Gastroesophageal sphincter (tissue), 3 donors: Measurements from ENCODE around the gene PALMD.

ENCODE experiments used
- CTCF ChIP-seq, 4 experiments: fragments of 200-600 bp in 2 of 4; fragments of 450-650 bp in 2 of 4; sonication (generic) in 1 of 4; IDR thresholded peaks; one replicate each; pipeline ENCODE4 v1.5.1; 2017 to 2019; ENCODE audit warnings: antibody characterized with exemption in 4 of 4, mild to moderate bottlenecking in 2 of 4, moderate library complexity in 2 of 4
- EP300 ChIP-seq: sonication (generic); formaldehyde crosslinking; IDR thresholded peaks from one replicate; pipeline ENCODE4 v1.6.1; 2017; ENCODE audit warnings: antibody characterized with exemption, mild to moderate bottlenecking
- POLR2A ChIP-seq, 2 donors: fragments of 450-650 bp; IDR thresholded peaks; one replicate each; pipeline ENCODE4 v1.6.1; 2017; ENCODE audit warnings: antibody characterized with exemption in 2 of 2, mild to moderate bottlenecking in 2 of 2, moderate library complexity in 1 of 2
- POLR2AphosphoS5 ChIP-seq: sonication (generic); formaldehyde crosslinking; IDR thresholded peaks from one replicate; pipeline ENCODE4 v1.6.1; 2017; ENCODE audit warnings: antibody characterized with exemption

- TF ChIP-seq CTCF (IDR thresholded peaks at IDR 0.05): no peak
- no peak for TF ChIP-seq EP300
- no peak for TF ChIP-seq POLR2AphosphoS5
- no peak for TF ChIP-seq POLR2A (IDR thresholded peaks at IDR 0.05)
Measured at GRCh38 chr1:99657213-99658030, 11.5 kb downstream of the PALMD start.
